Fibroblast of the aortic adventitia (primary cell): ENCODE data around the gene CAND2. TPM values are rescaled to one million over a fixed set of nuclear protein-coding genes. Genes with fewer than 3 reads are reported as not detected.

Experiments
- DNase-seq: peaks from one replicate; pipeline ENCODE4 v3.0.0-alpha.2; 2010; ENCODE audit warnings: low read depth
- H3K4me3 ChIP-seq: 2 replicates; pipeline ENCODE4 v1.5.1; 2011; ENCODE audit warnings: low read depth, mild to moderate bottlenecking, control low read depth, low read length, moderate library complexity
- total RNA-seq: library from RNA; depleted of rRNA; stranded (reverse); fragments of >200 nt; gene quantifications from 2 replicates; pipeline ENCODE4 v1.2.3, GENCODE V29; 2012; ENCODE audit warnings: low replicate concordance
- TF ChIP-seq, protein P1 (sequence below): IDR thresholded peaks from 2 replicates; pipeline ENCODE4 v1.5.1; 2011; ENCODE audit warnings: mild to moderate bottlenecking, low read length, control low read depth, inconsistent platforms; ENCODE audit not compliant: insufficient read depth

CAND2 gene
- total RNA-seq, 1 donor, result 6.1 TPM

DNA sequence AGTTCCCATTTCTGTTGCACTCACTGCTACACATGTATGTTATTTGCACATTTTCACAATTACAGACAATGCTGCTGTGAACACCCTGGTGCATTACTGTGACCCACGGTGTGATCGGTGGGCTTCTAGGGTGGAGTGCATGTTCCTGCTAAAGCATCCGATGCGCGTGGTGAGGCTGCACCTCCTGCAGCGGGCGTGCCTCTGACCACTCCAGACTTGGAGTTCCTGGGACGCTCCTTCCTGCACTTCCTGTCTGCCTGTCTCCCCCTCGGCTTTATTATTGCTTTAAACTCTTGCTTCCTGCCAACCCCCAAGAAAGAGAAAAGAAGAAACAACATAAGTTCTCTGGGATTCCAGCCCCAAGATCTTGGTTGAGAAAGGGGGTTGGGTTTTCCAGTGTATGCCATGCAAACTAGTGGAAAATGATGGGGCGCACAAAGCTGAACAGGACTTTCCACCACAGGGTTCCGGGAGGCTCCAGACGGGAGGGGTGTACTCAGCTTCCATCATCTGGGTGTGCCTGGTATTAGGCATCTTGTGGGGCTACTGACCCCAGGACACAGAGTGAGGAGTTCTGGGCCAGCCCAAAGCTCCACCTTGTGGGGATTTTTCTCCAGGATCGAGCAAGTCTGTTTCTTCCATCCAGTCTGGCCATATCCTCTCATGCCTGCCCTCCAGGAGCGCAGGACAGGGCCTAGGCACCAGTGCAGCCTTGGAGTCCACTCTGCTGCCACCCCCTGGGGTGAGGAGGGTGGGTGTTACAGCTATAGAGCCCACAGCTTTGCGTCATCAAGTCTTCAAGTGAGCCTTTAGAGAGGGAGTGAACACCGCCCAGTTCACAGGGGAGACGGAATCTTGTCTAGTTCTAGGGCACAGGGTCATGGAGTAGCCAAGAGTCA, 33.7 kb downstream of the CAND2 start:
- DNase-seq, result no peak
- TF ChIP-seq, protein P1, sequence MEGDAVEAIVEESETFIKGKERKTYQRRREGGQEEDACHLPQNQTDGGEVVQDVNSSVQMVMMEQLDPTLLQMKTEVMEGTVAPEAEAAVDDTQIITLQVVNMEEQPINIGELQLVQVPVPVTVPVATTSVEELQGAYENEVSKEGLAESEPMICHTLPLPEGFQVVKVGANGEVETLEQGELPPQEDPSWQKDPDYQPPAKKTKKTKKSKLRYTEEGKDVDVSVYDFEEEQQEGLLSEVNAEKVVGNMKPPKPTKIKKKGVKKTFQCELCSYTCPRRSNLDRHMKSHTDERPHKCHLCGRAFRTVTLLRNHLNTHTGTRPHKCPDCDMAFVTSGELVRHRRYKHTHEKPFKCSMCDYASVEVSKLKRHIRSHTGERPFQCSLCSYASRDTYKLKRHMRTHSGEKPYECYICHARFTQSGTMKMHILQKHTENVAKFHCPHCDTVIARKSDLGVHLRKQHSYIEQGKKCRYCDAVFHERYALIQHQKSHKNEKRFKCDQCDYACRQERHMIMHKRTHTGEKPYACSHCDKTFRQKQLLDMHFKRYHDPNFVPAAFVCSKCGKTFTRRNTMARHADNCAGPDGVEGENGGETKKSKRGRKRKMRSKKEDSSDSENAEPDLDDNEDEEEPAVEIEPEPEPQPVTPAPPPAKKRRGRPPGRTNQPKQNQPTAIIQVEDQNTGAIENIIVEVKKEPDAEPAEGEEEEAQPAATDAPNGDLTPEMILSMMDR, result peak; percentile 3

DNA sequence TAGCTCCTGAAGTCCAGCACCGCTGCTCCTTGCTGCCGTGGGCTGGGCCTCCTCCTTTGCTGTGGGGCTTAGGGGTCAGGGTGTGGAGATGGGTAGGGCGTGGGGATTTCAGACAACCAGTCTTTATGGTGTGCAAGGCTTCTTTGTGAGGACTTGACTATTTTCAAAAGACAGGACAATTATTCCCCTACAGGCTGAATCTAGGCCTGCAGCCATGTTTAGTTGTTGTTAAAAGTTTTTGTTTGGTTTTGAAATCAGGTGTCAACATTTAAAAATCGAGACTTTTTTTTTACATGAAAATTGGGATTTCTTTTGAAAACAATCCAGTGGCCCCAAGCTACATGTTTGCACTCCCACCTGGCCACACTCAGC, 34.3 kb downstream of the CAND2 start:
- H3K4me3 ChIP-seq, result no peak overlapping the region
- no peak for DNase-seq
- TF ChIP-seq, protein P1, result peak; percentile 26

More for the DNA sequence above, 33.7 kb downstream of the CAND2 start:
- no peak overlapping the region for H3K4me3 ChIP-seq

DNA sequence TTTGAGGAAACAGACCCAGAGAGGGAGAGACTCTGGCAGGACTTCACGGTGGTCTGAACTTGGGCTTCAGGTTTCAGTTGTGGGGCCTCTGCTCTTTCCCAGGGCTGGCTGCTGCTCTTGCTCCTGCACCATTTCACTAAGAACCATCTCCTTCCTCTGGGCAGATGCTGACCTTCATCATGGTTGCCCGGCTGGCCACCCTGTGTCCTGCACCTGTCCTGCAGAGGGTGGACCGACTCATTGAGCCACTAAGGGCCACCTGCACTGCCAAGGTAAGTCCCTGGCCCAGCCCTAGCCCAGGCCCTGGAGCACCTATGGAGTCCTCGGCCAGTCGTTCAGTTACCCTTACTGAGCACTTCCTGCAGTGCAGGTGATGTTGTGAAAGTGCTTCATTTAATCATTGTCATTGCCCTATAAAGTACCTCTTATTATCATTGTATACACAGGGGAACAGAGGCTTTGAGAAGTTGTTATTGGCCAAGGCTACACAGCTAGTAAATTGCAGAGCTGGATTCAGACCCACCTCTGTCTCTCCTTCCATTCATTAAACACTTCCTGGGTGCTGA, 34.9 kb downstream of the CAND2 start:
- TF ChIP-seq, protein P1, result no peak
- H3K4me3 ChIP-seq, result no peak overlapping the region
- DNase-seq, result no peak

DNA sequence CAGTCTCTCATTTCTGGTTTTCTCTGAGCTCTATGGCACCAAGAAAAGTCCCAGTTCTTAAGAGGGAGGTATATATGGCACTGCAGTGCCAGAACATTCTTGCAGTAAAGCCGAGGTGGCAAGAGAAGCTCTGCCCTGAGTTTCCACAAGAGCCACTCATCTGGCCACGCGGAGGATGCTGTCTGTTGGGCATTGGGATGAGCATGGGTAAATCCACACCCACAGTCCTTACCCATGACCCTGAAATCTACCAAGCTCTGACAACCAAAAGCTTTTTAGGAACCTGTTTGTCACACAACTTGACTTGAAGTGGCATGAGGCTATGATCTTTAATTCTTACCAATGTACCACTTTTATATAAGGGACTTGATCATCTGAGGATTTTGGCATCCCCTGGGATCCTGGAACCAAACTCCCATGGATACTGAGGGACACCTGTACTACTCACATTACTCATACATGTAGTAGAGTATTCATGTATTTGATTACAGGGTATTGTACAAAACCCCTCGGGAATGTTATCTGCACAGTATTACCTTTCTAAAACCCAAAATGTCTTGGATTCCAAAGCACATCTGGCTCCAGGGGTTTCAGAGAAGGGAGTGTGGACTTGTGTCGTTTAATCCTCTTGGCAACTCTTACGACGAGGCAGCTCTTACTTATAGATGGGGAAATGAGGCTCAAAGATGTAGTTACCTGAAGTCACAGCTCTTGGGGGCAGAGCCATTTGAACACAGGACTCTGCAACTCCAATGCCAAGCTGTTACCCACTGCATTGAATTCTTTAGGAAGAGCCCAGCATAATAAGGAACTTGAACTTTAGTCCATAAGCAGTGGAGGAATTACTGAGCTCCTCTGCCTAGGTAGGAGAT, 36.1 kb downstream of the CAND2 start:
- no peak overlapping the region for H3K4me3 ChIP-seq
- DNase-seq, result no peak
- TF ChIP-seq, protein P1, result no peak

DNA sequence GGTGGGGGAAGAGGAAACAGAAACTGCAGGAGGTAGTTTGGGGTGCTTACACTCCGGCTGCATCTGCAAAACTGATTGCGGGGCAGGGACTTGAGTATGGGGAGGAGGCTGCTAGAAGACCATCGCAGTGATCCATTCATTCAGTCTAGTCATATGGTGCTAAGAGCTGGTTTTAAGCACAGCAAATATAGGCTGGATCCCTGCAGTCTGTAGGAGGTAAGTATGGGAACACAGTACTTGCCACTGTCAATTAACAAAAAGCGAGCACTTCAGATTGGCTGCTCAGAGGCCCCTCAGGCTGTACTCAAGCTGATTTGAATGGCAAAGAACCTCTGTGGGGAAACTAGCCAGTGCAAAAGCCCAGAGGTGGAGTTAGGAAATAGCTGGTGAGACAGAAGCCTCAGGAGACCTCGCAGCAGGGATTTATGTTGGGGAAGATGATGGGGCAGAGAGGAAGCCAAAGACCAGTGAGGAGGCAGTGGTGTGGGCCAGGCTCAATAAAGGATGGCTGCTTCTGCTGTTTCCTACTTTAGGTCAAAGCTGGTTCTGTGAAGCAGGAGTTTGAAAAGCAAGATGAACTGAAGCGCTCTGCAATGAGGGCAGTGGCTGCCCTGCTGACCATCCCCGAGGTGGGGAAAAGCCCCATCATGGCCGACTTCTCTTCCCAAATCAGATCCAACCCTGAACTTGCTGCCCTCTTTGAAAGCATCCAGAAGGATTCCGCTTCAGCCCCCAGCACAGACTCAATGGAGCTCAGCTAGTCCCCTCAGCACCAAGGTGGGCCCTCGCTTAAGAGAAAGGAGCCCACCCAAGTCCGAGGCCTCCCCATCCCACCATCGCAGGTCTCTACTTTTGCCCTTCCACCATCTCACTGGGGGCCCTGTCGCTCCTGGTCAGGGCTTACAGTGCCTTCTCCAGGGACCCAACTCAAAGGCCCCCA, 37.0 kb downstream of the CAND2 start:
- no peak for DNase-seq
- TF ChIP-seq, protein P1, result no peak
- H3K4me3 ChIP-seq, result no peak overlapping the region
